HL-60 (cell line): ENCODE measurements around the gene EYS.

ENCODE experiments used
- DNase-seq, 2 experiments: peaks; one replicate each; pipeline ENCODE4 v3.0.0-alpha.2; 2010 to 2020; ENCODE audit warnings: low read depth in 1 of 2, low spot score in 1 of 2
- H3K27ac ChIP-seq: fragments of 250-450 bp; sonication (Bioruptor Pico); replicated peaks from 2 replicates; pipeline ENCODE4 v1.5.1; 2020; ENCODE audit warnings: mild to moderate bottlenecking, moderate library complexity
- H3K27me3 ChIP-seq: fragments of 250-450 bp; sonication (Bioruptor Pico); 2 replicates; pipeline ENCODE4 v1.5.1; 2021; ENCODE audit warnings: mild to moderate bottlenecking, moderate library complexity; ENCODE audit not compliant: insufficient read depth, poor library complexity, severe bottlenecking
- H3K4me3 ChIP-seq: replicated peaks from 2 replicates; pipeline ENCODE4 v1.5.1; 2011; ENCODE audit warnings: mild to moderate bottlenecking, control low read depth, low read length; ENCODE audit not compliant: insufficient read depth
- GABPA ChIP-seq: IDR thresholded peaks from 2 replicates; pipeline ENCODE4 v1.6.1; 2012; ENCODE audit warnings: low read depth
- POLR2AphosphoS5 ChIP-seq: IDR thresholded peaks from 2 replicates; pipeline ENCODE4 v1.6.1; 2012; ENCODE audit warnings: low read depth
- SPI1 ChIP-seq: IDR thresholded peaks from 2 replicates; pipeline ENCODE4 v1.6.1; 2012; ENCODE audit warnings: low read depth, mild to moderate bottlenecking, borderline replicate concordance
- TF ChIP-seq, protein P1 (sequence below): IDR thresholded peaks from 2 replicates; pipeline ENCODE4 v1.6.1; 2012; ENCODE audit warnings: low read depth; ENCODE audit not compliant: insufficient replicate concordance
- TF ChIP-seq, protein P2 (sequence below): IDR thresholded peaks from one replicate; pipeline ENCODE4 v1.5.1; 2011; ENCODE audit warnings: low read length, control low read depth, inconsistent platforms; ENCODE audit not compliant: insufficient read depth

The EYS gene

DNA sequence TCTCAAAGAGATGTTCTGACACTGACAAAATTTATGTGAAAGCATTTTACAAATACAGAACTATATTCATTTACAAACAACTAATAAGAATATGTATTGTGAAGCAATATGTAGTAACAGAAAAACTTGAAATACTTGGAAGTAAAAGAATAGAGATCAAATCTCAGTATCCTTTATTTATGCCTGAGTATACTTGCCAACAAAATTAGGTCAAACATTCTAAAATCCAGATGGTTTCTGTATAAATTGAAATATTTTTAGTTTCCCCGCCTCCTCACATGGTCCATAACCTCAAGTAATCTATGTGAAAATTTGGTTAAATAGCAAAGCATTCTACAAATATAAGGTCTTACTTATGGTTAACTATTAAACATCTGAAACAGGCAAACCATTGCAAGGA is 545.4 kb downstream of the EYS start:
- Histone ChIP-seq H3K4me3 (no peak overlapping the region), H3K27ac (no peak overlapping the region), H3K27me3 (no peaks in the 10 kb centered on the region)
- DNase-seq: no peak
- TF ChIP-seq, protein P1, sequence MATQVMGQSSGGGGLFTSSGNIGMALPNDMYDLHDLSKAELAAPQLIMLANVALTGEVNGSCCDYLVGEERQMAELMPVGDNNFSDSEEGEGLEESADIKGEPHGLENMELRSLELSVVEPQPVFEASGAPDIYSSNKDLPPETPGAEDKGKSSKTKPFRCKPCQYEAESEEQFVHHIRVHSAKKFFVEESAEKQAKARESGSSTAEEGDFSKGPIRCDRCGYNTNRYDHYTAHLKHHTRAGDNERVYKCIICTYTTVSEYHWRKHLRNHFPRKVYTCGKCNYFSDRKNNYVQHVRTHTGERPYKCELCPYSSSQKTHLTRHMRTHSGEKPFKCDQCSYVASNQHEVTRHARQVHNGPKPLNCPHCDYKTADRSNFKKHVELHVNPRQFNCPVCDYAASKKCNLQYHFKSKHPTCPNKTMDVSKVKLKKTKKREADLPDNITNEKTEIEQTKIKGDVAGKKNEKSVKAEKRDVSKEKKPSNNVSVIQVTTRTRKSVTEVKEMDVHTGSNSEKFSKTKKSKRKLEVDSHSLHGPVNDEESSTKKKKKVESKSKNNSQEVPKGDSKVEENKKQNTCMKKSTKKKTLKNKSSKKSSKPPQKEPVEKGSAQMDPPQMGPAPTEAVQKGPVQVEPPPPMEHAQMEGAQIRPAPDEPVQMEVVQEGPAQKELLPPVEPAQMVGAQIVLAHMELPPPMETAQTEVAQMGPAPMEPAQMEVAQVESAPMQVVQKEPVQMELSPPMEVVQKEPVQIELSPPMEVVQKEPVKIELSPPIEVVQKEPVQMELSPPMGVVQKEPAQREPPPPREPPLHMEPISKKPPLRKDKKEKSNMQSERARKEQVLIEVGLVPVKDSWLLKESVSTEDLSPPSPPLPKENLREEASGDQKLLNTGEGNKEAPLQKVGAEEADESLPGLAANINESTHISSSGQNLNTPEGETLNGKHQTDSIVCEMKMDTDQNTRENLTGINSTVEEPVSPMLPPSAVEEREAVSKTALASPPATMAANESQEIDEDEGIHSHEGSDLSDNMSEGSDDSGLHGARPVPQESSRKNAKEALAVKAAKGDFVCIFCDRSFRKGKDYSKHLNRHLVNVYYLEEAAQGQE: no peak
- no peak for TF ChIP-seq GABPA
- TF ChIP-seq, protein P2, sequence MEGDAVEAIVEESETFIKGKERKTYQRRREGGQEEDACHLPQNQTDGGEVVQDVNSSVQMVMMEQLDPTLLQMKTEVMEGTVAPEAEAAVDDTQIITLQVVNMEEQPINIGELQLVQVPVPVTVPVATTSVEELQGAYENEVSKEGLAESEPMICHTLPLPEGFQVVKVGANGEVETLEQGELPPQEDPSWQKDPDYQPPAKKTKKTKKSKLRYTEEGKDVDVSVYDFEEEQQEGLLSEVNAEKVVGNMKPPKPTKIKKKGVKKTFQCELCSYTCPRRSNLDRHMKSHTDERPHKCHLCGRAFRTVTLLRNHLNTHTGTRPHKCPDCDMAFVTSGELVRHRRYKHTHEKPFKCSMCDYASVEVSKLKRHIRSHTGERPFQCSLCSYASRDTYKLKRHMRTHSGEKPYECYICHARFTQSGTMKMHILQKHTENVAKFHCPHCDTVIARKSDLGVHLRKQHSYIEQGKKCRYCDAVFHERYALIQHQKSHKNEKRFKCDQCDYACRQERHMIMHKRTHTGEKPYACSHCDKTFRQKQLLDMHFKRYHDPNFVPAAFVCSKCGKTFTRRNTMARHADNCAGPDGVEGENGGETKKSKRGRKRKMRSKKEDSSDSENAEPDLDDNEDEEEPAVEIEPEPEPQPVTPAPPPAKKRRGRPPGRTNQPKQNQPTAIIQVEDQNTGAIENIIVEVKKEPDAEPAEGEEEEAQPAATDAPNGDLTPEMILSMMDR: no peak
- no peak for TF ChIP-seq POLR2AphosphoS5
- TF ChIP-seq SPI1: no peak

GRCh38 chr6:65157025-65157424 is 550.0 kb downstream of the EYS start:
- TF ChIP-seq SPI1: no peak
- TF ChIP-seq GABPA: no peak
- TF ChIP-seq, protein P2: no peak
- TF ChIP-seq POLR2AphosphoS5: no peak
- TF ChIP-seq, protein P1: no peak
- Histone ChIP-seq H3K4me3 (no peak overlapping the region), H3K27me3 (no peaks in the 10 kb centered on the region), H3K27ac (no peak overlapping the region)
- no peak for DNase-seq

DNA sequence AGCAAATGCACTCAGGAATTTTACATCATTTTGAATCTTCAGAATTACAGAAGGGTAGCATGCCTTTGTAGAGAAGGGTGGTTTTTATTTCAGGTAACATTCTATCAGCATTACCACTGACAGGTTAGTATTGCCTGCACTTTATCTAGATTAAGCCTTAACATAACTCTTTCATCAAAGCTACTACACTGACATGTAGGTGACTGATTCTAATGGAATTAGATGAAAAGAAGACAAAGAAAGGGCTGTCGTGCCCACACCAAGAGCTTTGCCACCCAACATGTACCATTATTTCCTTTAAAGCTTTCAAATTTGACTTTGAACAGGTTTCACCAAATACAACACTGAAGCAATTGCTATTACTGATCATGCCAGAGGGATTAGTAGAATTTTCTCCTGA is 551.9 kb downstream of the EYS start:
- Histone ChIP-seq H3K27ac (no peak overlapping the region), H3K27me3 (no peaks in the 10 kb centered on the region), H3K4me3 (no peak overlapping the region)
- TF ChIP-seq, protein P2: no peak
- TF ChIP-seq GABPA (no peak), POLR2AphosphoS5 (no peak), SPI1 (no peak)
- TF ChIP-seq, protein P1: no peak
- no peak for DNase-seq
